HG02943 (cell line): ENCODE results near the gene ITGA2B.
"Not testable (repeated sequence)": the region's sequence is repeated elsewhere in the genome, so short reads cannot be mapped to it uniquely, and the experiment has no call there.

Source experiments
- ATAC-seq: cut with Tn5 transposase; IDR thresholded peaks from one replicate; pipeline ENCODE4 v1.9.1; 2021; ENCODE audit warnings: mild to moderate bottlenecking, low read depth, moderate library complexity; ENCODE audit not compliant: unreplicated experiment

The ITGA2B gene

GRCh38 chr17:44334727-44335126 is 54.7 kb downstream of the ITGA2B start:
- no peak for ATAC-seq

GRCh38 chr17:44334315-44334714 is 55.1 kb downstream of the ITGA2B start:
- ATAC-seq, result no peak

- ATAC-seq, result no peak
Observed at GRCh38 chr17:44333371-44333770, 56.1 kb downstream of the ITGA2B start.

- ATAC-seq, result no peak
Observed at GRCh38 chr17:44331249-44331760, 58.1 kb downstream of the ITGA2B start.

GRCh38 chr17:44330263-44330662 is 59.2 kb downstream of the ITGA2B start:
- not testable (repeated sequence) for ATAC-seq

- not testable (repeated sequence) for ATAC-seq
Observed at GRCh38 chr17:44329516-44329915, 59.9 kb downstream of the ITGA2B start.

- ATAC-seq, result no peak
Observed at GRCh38 chr17:44327715-44328449, 61.6 kb downstream of the ITGA2B start.

- peak; percentile 40 for ATAC-seq
Observed at GRCh38 chr17:44326861-44327444, 62.5 kb downstream of the ITGA2B start.

GRCh38 chr17:44324571-44325275 is 64.7 kb downstream of the ITGA2B start, which contains the start of gene SLC25A39:
Gene SLC25A39, minus strand, starts transcription at chr17:44324823. Its CDS starts 1,261 bp downstream, at chr17:44323562.
- ATAC-seq, result peak; percentile 54

- ATAC-seq, result no peak
Observed at GRCh38 chr17:44324092-44324570, 65.3 kb downstream of the ITGA2B start.

- ATAC-seq, result no peak
Observed at GRCh38 chr17:44323359-44324091, 65.9 kb downstream of the ITGA2B start.

GRCh38 chr17:44322236-44322895 is 67.1 kb downstream of the ITGA2B start:
- no peak for ATAC-seq
